Activated CD8-positive, alpha-beta memory T cell treated with anti-CD3 and anti-CD28 coated beads, Interleukin-2, amount 10 ng/mL, durations not matched to agents 7 days and 5 days (primary cell): ENCODE results near the gene INTS3. TPM values are rescaled to one million over a fixed set of nuclear protein-coding genes. Genes with fewer than 3 reads are reported as not detected.

ENCODE experiments used
- ATAC-seq: fragments of 150-1000 bp; cut with Tn5 transposase; one replicate; pipeline ENCODE4 v1.10.0; 2021; ENCODE audit warnings: moderate library complexity
- CTCF ChIA-PET: fragments of 350-600 bp; sonication (Branson Sonifier 250); formaldehyde crosslinking; loops from one replicate; lab custom pipeline; 2021; ENCODE audit warnings: antibody characterized with exemption; lab: Charles Lee
- DNase-seq: peaks from one replicate; pipeline ENCODE4 v3.0.0-alpha.2; 2020
- H3K27ac Mint-ChIP-seq: one replicate; pipeline ENCODE4 v1.8.0; 2021; ENCODE audit warnings: mild to moderate bottlenecking, mixed read lengths
- H3K27me3 Mint-ChIP-seq: one replicate; pipeline ENCODE4 v1.8.0; 2021; ENCODE audit warnings: mixed read lengths
- H3K36me3 Mint-ChIP-seq: one replicate; pipeline ENCODE4 v1.8.0; 2021; ENCODE audit warnings: mild to moderate bottlenecking, mixed read lengths
- H3K4me1 Mint-ChIP-seq: one replicate; pipeline ENCODE4 v1.8.0; 2021; ENCODE audit warnings: mixed read lengths
- H3K4me3 Mint-ChIP-seq: one replicate; pipeline ENCODE4 v1.8.0; 2021; ENCODE audit warnings: mild to moderate bottlenecking, moderate library complexity, mixed read lengths
- H3K9me3 Mint-ChIP-seq: one replicate; pipeline ENCODE4 v1.8.0; 2022; ENCODE audit warnings: low read depth, mixed read lengths
- total RNA-seq, 2 experiments: library from RNA; stranded (reverse); gene quantifications; one replicate each; pipeline ENCODE4 v1.2.3, GENCODE V29; 2021

Gene INTS3
- total RNA-seq: 10 to 100 TPM; 50.2 to 51.5 TPM

GRCh38 chr1:153727463-153728304, at the start of gene INTS3:
TSS of gene INTS3 (plus strand) at chr1:153728050. CDS start at chr1:153728635, 585 bp downstream.
- peak; percentile 100 for DNase-seq
- ATAC-seq: peak; percentile 100
- Mint-ChIP-seq H3K27me3 (no peaks in the 10 kb centered on the region), H3K9me3 (no peaks in the 10 kb centered on the region), H3K27ac (peak within 1 kb of the TSS; percentile 97), H3K4me3 (peak within 1 kb of the TSS; percentile 93), H3K36me3 (peaks cover 1% of the 10 kb centered on the region), H3K4me1 (peaks cover 39% of the 10 kb centered on the region)
- CTCF ChIA-PET: interaction anchor here (0.6 to 2.0 kb wide), 4 partner anchors 21 to 51 kb away, joined by 3 to 7 read pairs (median 4); partner anchors contain the start of gene SLC27A3

- no peaks in the 10 kb centered on the region for H3K9me3 Mint-ChIP-seq
- H3K4me1 Mint-ChIP-seq: peaks cover 19% of the 10 kb centered on the region
- H3K36me3 Mint-ChIP-seq: no peaks in the 10 kb centered on the region
- peak; percentile 54 for ATAC-seq
- H3K4me3 Mint-ChIP-seq: peak within 1 kb of the TSS; percentile 72
- CTCF ChIA-PET: interaction anchor here (0.5 to 4.4 kb wide), 14 partner anchors 9 to 1365 kb away, joined by 3 to 26 read pairs (median 4); partner anchors contain the start of genes RAB13, SLC27A3, SLC39A1 and SNAPIN
- peaks cover 62% of the 10 kb centered on the region for H3K27me3 Mint-ChIP-seq
- peak within 1 kb of the TSS; percentile 17 for H3K27ac Mint-ChIP-seq
- peak; percentile 50 for DNase-seq
Measured at GRCh38 chr1:153678519-153679336, 49.1 kb upstream of the INTS3 start, which contains the start of gene NPR1. TSS of gene NPR1 (plus strand) at chr1:153678688. CDS start at chr1:153679109, 421 bp downstream.

- CTCF ChIA-PET: interaction anchor here (0.8 to 4.4 kb wide), 12 partner anchors 12 to 320 kb away, joined by 3 to 26 read pairs (median 3); partner anchors contain the start of genes RAB13 and SLC39A1
- no peaks in the 10 kb centered on the region for H3K9me3 Mint-ChIP-seq
- DNase-seq (no peak), ATAC-seq (peak; percentile 68)
- peak overlapping the region; percentile 64 for H3K4me3 Mint-ChIP-seq
- peaks cover 65% of the 10 kb centered on the region for H3K27me3 Mint-ChIP-seq
- peaks cover 19% of the 10 kb centered on the region for H3K4me1 Mint-ChIP-seq
- H3K36me3 Mint-ChIP-seq: no peaks in the 10 kb centered on the region
- no peak overlapping the region for H3K27ac Mint-ChIP-seq
Measured at GRCh38 chr1:153679337-153680119, 48.3 kb upstream of the INTS3 start.

GRCh38 chr1:153680120-153680403, 47.8 kb upstream of the INTS3 start:
- peaks cover 70% of the 10 kb centered on the region for H3K27me3 Mint-ChIP-seq
- CTCF ChIA-PET: interaction anchor here (0.8 to 1.1 kb wide), 5 partner anchors 13 to 319 kb away, joined by 3 to 6 read pairs (median 3); no protein-coding TSS in a partner anchor
- H3K9me3 Mint-ChIP-seq: no peaks in the 10 kb centered on the region
- H3K27ac Mint-ChIP-seq: no peak overlapping the region
- no peaks in the 10 kb centered on the region for H3K36me3 Mint-ChIP-seq
- peak overlapping the region; percentile 64 for H3K4me3 Mint-ChIP-seq
- ATAC-seq (no peak), DNase-seq (no peak)
- H3K4me1 Mint-ChIP-seq: peaks cover 19% of the 10 kb centered on the region

- no peak for ATAC-seq
- Mint-ChIP-seq H3K9me3 (no peaks in the 10 kb centered on the region), H3K27ac (no peak overlapping the region), H3K36me3 (no peaks in the 10 kb centered on the region), H3K4me3 (no peak overlapping the region), H3K4me1 (peaks cover 15% of the 10 kb centered on the region), H3K27me3 (peaks cover 65% of the 10 kb centered on the region)
- DNase-seq: no peak
- CTCF ChIA-PET: no interaction called here
Measured at GRCh38 chr1:153682730-153683129, 45.1 kb upstream of the INTS3 start.

- ATAC-seq (no peak), DNase-seq (no peak)
- Mint-ChIP-seq H3K27me3 (peaks cover 54% of the 10 kb centered on the region), H3K9me3 (no peaks in the 10 kb centered on the region), H3K4me1 (peaks cover 4% of the 10 kb centered on the region), H3K4me3 (no peak overlapping the region), H3K36me3 (no peaks in the 10 kb centered on the region), H3K27ac (no peak overlapping the region)
- CTCF ChIA-PET: no interaction called here
Measured at GRCh38 chr1:153683854-153684253, 44.0 kb upstream of the INTS3 start.

- CTCF ChIA-PET: no interaction called here
- Mint-ChIP-seq H3K27me3 (peaks cover 51% of the 10 kb centered on the region), H3K36me3 (no peaks in the 10 kb centered on the region), H3K4me1 (no peaks in the 10 kb centered on the region), H3K27ac (no peak overlapping the region), H3K9me3 (no peaks in the 10 kb centered on the region), H3K4me3 (no peak overlapping the region)
- DNase-seq (no peak), ATAC-seq (no peak)
Measured at GRCh38 chr1:153684892-153685291, 43.0 kb upstream of the INTS3 start.

GRCh38 chr1:153685544-153686340, 42.1 kb upstream of the INTS3 start:
- CTCF ChIA-PET: no interaction called here
- H3K27ac Mint-ChIP-seq: no peak overlapping the region
- DNase-seq (no peak), ATAC-seq (no peak)
- no peaks in the 10 kb centered on the region for H3K9me3 Mint-ChIP-seq
- H3K4me1 Mint-ChIP-seq: no peaks in the 10 kb centered on the region
- H3K27me3 Mint-ChIP-seq: peaks cover 47% of the 10 kb centered on the region
- no peak overlapping the region for H3K4me3 Mint-ChIP-seq
- H3K36me3 Mint-ChIP-seq: no peaks in the 10 kb centered on the region

GRCh38 chr1:153687346-153688125, 40.3 kb upstream of the INTS3 start:
- Mint-ChIP-seq H3K27me3 (peaks cover 38% of the 10 kb centered on the region), H3K27ac (no peak overlapping the region), H3K36me3 (no peaks in the 10 kb centered on the region), H3K4me1 (no peaks in the 10 kb centered on the region), H3K9me3 (no peaks in the 10 kb centered on the region), H3K4me3 (no peak overlapping the region)
- DNase-seq: no peak
- no peak for ATAC-seq
- CTCF ChIA-PET: interaction anchor here (1.4 kb wide), 1 partner anchor 9 kb away, joined by 7 read pairs; the partner anchor contains the start of gene NPR1

GRCh38 chr1:153688276-153688675, 39.6 kb upstream of the INTS3 start:
- Mint-ChIP-seq H3K4me1 (no peaks in the 10 kb centered on the region), H3K27ac (no peak overlapping the region), H3K27me3 (peaks cover 33% of the 10 kb centered on the region), H3K36me3 (no peaks in the 10 kb centered on the region), H3K9me3 (no peaks in the 10 kb centered on the region), H3K4me3 (no peak overlapping the region)
- DNase-seq (no peak), ATAC-seq (no peak)
- CTCF ChIA-PET: interaction anchor here (1.4 kb wide), 1 partner anchor 10 kb away, joined by 7 read pairs; the partner anchor contains the start of gene NPR1

- peaks cover 28% of the 10 kb centered on the region for H3K27me3 Mint-ChIP-seq
- no peaks in the 10 kb centered on the region for H3K4me1 Mint-ChIP-seq
- CTCF ChIA-PET: interaction anchor here (1.4 kb wide), 1 partner anchor 11 kb away, joined by 7 read pairs; the partner anchor contains the start of gene NPR1
- DNase-seq: no peak
- no peaks in the 10 kb centered on the region for H3K36me3 Mint-ChIP-seq
- no peak for ATAC-seq
- no peak overlapping the region for H3K27ac Mint-ChIP-seq
- H3K4me3 Mint-ChIP-seq: no peak overlapping the region
- no peaks in the 10 kb centered on the region for H3K9me3 Mint-ChIP-seq
Measured at GRCh38 chr1:153688736-153689328, 39.0 kb upstream of the INTS3 start.
